GM18502 (cell line): ENCODE measurements around the gene KRTAP4-7.
"Not testable (repeated sequence)": the region's sequence is repeated elsewhere in the genome, so short reads cannot be mapped to it uniquely, and the experiment has no call there.

Source experiments
- ATAC-seq: cut with Tn5 transposase; IDR thresholded peaks from one replicate; pipeline ENCODE4 v1.9.1; 2021; ENCODE audit warnings: mild to moderate bottlenecking; ENCODE audit not compliant: unreplicated experiment, poor library complexity

Gene KRTAP4-7

DNA sequence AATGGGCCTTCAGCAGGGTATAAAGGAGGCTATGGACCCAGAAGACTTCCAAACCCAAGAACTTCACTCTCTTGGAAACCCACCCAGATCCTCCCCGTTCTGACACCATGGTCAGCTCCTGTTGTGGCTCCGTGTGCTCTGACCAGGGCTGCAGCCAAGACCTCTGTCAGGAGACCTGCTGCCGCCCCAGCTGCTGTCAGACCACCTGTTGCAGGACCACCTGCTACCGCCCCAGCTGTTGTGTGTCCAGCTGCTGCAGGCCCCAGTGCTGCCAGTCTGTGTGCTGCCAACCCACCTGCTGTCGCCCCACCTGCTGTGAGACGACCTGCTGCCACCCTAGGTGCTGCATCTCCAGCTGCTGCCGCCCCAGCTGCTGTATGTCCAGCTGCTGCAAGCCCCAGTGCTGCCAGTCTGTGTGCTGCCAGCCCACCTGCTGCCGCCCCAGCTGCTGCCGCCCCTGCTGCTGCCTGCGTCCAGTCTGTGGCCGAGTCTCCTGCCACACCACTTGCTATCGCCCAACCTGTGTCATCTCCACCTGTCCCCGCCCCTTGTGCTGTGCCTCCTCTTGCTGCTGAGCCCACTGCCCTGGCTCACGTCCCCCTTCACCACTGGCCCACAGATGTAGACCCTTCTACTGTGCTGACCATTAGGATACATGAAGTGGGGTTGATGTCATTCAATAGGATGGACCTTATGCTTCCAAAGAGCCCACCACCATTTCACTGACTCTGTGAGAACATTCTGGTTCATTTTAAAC lies at the start of gene KRTAP4-7:
TSS of gene KRTAP4-7 (plus strand) at position 51 of the 757 bp plus-strand sequence. CDS start at position 108, 57 bp downstream.
- ATAC-seq, result not testable (repeated sequence)

DNA sequence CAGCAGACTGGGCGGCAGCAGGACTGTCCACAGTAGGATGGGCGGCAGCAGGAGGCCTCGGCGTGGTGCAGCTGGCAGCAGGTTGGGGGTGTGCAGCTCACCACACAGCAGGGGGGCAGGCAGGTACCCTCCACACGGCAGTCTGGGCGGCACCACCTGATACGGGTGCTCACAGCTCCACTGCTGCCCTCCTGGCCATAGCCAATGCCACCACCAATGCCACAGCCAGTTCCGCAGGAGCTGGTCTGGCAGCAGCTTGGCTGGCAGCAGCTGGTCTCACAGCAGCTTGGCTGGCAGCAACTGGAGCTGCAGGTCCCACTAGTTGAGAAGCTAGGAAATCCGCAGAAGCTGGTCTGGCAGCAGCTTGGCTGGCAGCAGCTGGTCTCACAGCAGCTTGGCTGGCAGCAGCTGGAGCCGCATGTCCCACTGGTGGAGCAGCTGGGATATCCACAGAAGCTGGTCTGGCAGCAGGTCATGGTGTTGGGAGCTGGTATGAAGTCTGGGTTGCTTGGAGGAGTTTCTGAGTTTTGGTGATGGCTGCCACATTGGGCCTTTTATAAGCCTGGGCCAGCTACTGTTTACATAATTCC lies 49.5 kb upstream of the KRTAP4-7 start, which contains the start of gene KRTAP1-3:
TSS of gene KRTAP1-3 (minus strand) at position 529 of the 590 bp plus-strand sequence. CDS start at position 476, 53 bp downstream.
- ATAC-seq, result not testable (repeated sequence)

DNA sequence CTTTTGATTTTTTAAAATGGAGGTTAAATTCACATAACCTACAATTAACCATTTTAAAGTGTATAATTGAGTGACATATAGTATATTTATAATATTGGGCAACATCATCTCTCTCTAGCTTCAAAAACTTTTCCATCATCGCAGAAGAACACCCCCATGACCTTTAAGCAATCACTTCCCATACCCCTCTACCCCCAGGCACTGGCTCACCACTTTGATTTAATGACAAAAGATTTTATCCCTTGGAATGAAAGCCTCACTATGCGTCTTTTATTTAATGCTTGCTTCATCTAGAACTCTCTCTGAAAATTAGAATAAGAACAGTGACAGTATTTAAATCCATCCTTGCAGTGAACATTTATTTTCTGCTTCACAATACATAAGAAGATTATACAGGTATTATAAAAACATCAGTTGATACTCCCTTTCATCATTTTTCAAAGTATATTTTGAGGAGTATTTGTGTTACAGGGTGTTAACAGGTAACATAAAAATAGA lies 46.0 kb upstream of the KRTAP4-7 start:
- ATAC-seq, result no peak

DNA sequence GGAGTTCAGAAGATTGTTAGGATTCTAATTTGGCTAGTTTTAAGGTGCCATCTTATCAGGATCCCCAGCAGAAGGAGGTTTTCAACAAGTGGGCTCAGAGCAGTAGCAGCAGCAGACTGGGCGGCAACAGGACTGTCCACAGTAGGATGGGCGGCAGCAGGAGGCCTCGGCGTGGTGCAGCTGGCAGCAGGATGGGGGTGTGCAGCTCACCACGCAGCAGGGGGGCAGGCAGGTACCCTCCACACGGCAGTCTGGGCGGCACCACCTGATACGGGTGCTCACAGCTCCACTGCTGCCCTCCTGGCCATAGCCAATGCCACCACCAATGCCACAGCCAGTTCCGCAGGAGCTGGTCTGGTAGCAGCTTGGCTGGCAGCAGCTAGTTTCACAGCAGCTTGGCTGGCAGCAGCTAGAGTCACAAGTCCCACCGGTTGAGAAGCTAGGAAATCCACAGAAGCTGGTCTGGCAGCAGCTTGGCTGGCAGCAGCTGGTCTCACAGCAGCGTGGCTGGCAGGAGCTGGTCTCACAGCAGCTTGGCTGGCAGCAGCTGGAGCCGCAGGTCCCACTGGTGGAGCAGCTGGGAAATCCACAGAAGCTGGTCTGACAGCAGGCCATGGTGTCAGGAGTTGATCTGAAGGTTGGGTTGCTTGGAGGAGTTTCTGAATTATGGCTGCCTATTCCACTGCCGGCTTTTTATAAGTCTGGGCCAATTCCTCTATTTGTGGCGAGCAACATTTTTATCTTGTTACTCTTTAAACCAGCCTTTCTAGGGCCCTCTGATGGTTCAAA lies 43.0 kb upstream of the KRTAP4-7 start, which contains the start of gene KRTAP1-1:
TSS of gene KRTAP1-1 (minus strand) at position 668 of the 789 bp plus-strand sequence. CDS start at position 615, 53 bp downstream.
- not testable (repeated sequence) for ATAC-seq

DNA sequence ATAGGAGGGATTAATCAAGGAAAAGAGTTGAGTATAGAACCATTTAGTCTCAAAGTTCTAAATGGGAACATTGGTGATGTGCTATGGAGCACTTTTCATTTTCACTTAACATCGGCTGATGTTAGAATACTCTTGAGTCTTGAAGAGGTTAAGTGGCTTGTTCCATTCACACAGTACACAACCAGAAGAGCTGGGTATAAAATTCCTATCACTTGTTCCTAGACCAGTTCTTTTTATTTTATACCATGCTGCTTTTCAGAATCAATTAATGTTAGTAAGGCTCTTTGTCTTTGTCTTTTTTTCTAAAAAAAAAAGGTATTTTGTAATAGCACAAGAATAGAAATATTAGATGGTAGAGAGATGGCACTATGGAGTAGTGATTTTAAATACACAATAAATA lies 41.0 kb upstream of the KRTAP4-7 start:
- ATAC-seq, result no peak

DNA sequence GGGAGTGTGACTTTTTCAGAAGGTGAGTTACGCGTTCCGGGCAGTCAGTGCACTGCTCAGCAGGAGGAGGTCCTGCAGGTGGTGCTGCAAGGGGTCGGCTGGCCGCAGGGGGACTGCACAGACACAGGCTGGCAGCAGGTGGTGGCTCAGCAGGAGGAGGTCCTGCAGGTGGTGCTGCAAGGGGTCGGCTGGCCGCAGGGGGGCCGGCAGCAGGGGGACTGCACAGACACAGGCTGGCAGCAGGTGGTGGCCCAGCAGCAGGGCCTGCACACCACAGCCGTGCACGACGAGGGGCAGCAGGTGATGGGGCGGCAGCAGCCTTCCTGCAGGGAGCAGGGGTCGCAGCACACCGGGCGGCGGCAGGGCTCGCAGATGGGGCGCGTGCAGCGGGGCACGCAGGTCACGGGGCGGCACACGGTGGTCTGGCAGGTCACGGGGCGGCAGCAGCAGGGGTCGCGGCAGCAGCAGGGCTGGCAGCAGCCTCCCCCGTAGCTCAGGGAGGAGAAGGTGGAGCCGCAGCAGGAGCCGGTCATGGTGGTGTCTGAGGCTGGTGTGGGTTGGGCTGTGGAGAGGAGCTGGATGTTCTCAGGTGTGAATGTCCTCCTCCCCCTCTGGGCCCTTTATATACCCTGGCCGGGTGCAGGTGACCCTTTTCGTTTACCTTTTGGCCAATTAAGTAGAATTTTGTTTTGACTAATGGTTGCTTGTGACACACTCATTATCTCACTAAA lies 37.0 kb upstream of the KRTAP4-7 start, which contains the start of gene KRTAP2-1:
TSS of gene KRTAP2-1 (minus strand) at position 582 of the 731 bp plus-strand sequence. CDS start at position 533, 49 bp downstream.
- ATAC-seq, result not testable (repeated sequence)

DNA sequence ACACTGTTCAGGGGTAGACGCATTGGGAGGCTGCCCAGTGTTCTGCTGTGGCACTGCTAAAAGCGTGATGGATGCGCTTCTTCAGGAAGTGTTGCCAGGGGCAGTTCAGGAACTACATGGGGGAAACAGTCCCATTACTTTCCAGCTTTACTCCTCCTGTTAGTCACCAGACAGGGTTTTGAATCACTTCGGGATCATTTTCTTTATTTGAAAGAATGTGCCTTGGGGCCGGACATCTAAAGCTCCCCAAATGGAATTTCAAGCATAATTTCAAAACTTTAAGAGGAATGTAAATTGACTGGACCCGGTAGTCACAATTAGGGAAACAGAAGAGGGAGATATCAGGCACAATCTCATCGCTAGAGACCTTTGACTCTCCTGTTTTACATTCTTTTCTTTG lies 35.5 kb upstream of the KRTAP4-7 start:
- no peak for ATAC-seq

DNA sequence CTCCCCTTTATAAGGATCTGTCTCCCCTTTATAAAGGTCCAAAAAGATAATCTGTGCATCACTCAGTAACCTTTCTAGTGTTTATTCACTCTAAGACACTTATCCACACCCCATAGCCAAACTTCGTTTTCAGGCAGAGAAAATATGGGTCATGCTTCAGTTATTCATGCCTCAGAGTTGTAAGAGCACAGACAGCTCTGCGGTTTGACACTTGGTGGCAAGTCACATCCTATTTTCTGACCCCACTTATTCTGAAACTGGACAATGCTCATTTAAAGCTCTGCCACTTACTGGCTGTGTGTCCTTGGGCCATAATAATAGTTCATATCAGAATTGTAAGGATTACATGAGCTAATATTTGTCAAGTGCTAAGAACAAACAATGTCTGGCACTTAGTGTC lies 34.8 kb upstream of the KRTAP4-7 start:
- no peak for ATAC-seq

DNA sequence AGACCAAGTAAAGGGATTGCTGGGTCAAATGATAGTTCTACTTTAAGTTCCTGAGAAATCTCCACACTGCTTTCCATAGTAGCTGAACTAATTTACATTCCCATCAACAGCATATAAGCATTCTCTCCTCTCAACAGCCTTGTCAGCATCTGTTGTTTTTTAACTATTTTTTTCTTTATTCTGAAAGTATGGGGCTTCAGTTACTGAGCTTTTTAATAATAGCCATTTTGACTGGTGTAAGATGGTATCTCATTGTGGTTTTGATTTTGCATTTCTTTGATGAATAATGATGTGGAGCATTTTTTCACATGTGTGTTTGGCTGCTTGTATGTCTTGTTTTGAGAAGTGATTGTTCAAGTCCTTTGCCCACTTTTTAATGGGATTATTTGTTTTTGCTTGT lies 31.4 kb upstream of the KRTAP4-7 start:
- ATAC-seq, result no peak

DNA sequence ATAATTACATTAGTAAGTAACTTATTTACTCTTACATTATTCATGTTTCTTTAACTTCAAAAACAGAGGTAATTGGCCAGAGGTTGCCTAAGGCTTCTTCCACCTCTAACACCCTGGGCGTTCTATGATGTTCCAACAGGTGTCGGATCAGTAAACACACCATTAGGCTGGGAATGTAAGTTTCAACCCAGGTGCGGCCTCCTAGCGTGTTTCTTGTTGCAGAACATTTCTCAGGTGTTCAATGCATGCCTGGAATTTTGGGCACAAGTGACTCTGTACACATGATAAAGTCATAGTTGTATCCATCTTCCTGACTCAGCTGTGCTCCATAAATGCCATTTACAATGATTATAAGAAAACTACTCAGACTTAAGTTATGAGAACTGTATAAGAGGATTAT lies 29.9 kb upstream of the KRTAP4-7 start:
- no peak for ATAC-seq

DNA sequence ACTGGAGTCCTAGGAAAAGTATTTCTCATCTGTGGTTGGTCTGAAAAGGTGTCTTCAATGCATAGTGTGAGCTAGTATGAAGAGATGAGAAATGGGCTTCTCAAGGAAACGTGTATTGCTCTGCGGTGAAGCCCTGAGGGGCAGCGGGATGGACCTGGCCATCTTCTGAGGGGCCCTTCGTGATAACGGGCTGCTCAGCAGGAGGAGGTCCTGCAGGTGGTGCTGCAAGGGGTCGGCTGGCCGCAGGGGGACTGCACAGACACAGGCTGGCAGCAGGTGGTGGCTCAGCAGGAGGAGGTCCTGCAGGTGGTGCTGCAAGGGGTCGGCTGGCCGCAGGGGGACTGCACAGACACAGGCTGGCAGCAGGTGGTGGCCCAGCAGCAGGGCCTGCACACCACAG lies 29.4 kb upstream of the KRTAP4-7 start:
- not testable (repeated sequence) for ATAC-seq

DNA sequence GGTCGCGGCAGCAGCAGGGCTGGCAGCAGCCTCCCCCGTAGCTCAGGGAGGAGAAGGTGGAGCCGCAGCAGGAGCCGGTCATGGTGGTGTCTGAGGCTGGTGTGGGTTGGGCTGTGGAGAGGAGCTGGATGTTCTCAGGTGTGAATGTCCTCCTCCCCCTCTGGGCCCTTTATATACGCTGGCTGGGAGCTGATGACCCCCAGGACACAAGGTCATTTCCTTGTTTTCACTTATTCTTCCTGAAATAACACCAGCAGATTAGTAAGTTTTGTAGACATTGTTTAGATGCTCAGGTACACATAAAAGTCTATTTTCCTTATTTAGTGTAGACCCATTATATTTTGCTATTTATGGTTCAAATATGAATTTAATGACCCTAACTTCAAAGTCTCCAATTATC lies 28.8 kb upstream of the KRTAP4-7 start, which contains the start of gene KRTAP2-2:
TSS of gene KRTAP2-2 (minus strand) at position 101 of the 400 bp plus-strand sequence. CDS start at position 82, 19 bp downstream.
- not testable (repeated sequence) for ATAC-seq

DNA sequence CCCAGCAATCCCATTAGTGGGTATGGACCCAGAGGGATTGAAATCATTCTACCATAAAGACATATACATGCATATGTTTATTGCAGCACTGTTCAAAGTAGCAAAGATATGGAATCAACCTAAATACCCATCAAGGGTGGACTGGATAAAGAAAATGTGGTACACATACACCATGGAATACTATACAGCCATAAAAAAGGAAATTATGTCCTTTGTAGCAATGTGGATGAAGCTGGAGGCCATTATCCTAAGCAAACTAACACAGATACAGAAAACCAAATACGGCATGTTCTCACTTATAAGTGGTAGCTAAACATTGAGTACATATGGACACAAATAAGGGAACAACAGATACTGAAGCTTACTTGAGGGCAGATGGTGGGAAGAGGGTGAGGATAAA lies 26.4 kb upstream of the KRTAP4-7 start:
- no peak for ATAC-seq

DNA sequence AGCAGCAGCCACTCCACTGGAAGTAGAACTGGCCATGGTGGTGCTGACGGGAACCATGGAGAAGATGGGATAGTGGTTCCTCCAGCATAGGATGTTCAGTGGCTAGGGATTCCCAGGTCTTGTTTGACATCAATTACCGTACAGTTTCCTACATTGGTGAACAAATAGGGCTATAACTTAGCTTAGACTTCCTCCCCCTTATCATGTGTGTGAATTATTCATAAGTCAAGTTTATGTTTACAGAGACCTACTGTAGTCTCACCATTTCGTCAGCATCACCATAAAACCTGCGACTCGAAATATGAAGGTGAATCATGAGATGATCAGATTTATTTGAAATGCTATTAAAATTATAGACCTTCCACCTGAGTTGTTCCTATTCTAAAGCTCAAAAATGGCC lies 25.2 kb upstream of the KRTAP4-7 start:
- ATAC-seq, result no peak

DNA sequence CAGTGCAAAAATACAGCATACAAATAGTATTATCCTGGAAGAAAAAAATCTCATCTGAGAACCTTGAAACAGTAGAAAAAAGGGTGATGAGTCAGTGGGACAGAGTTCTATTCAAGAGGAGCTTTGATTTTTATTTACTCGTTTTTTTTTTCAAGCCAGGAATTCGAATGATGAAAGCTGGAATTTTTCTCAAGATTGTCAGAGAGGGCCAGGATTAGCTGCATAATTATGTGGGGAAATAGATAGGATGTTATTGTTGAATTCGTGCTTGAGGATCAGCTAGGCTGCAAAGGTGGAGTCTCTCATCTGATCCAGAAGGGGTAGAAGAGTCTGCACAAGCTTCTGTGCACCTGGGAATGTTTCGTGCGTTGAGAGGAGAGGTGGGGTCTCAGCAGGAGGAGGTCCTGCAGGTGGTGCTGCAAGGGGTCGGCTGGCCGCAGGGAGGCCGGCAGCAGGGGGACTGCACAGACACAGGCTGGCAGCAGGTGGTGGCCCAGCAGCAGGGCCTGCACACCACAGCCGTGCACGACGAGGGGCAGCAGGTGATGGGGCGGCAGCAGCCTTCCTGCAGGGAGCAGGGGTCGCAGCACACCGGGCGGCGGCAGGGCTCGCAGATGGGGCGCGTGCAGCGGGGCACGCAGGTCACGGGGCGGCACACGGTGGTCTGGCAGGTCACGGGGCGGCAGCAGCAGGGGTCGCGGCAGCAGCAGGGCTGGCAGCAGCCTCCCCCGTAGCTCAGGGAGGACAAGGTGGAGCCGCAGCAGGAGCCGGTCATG lies 24.5 kb upstream of the KRTAP4-7 start:
- ATAC-seq, result not testable (repeated sequence)

DNA sequence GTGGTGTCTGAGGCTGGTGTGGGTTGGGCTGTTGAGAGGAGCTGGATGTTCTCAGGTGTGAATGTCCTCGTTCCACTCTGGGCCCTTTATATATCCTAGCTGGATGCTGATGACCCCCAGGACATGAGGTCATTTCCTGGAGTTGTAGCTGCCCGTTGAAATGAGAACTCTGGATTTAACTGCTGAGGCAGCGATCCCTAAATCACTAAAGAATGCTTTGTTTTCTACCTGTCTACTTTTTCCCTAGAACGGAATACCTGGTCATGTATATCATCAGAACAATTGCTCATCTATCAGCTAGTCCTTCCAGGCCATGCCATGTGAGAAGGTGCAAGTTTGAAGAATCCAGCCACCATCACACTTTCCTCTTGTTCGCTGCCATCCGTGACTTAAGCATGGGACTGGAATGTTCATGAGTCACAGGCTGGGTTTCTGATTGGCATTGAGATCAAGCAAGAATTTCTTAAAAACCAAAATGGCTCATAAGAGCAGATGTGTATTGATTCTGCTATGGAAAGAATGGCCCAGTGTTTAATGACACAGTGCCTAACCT lies 23.8 kb upstream of the KRTAP4-7 start, which contains the start of gene KRTAP2-3:
TSS of gene KRTAP2-3 (minus strand) at position 63 of the 553 bp plus-strand sequence. CDS start 64 bp downstream, outside the sequence.
- no peak for ATAC-seq

DNA sequence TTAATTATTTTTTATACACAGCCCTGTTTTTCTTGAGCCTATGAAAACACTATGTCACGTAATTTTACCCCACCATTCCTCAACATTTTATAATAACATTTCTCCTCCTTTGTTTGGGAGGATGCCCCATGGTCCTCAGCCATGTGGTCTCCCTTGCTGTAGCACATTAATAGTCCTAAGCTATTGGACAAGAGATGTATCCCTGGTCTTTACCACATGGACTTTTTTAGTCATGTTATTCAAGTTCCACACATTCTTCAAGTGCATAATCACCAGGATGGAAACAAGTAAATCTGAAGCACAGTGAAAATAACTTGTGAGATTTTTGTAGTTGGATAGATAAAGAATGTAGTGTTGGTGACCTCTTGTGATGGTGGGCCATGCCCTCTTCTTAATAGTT lies 22.0 kb upstream of the KRTAP4-7 start:
- ATAC-seq, result no peak

DNA sequence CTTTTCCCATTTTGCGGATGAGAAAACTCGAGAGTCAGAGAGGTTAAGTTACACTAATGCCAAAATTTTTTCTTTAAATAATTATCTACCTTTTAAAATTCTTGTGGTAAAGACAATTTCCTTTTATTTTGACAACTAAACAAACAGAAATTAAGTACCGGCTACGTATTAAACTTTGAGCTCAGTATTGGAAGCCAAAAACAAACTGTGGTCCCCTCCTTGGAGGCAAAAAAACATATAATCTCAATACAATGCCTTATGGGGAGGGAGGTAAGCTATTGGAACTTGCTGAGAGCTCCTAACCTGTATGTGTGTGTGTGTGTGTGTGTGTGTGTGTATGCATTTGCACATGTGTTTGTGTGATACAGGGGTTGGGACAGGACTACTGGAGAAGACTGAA lies 20.5 kb upstream of the KRTAP4-7 start:
- ATAC-seq, result no peak
